ENCODE measurements around the gene MYRIP. TPM values are rescaled to one million over a fixed set of nuclear protein-coding genes. Genes with fewer than 3 reads are reported as not detected.

The MYRIP gene
- polyA plus RNA-seq, 1 of the 3 experiments (the other 2 are of a cell fraction): 1.2 TPM

DNA sequence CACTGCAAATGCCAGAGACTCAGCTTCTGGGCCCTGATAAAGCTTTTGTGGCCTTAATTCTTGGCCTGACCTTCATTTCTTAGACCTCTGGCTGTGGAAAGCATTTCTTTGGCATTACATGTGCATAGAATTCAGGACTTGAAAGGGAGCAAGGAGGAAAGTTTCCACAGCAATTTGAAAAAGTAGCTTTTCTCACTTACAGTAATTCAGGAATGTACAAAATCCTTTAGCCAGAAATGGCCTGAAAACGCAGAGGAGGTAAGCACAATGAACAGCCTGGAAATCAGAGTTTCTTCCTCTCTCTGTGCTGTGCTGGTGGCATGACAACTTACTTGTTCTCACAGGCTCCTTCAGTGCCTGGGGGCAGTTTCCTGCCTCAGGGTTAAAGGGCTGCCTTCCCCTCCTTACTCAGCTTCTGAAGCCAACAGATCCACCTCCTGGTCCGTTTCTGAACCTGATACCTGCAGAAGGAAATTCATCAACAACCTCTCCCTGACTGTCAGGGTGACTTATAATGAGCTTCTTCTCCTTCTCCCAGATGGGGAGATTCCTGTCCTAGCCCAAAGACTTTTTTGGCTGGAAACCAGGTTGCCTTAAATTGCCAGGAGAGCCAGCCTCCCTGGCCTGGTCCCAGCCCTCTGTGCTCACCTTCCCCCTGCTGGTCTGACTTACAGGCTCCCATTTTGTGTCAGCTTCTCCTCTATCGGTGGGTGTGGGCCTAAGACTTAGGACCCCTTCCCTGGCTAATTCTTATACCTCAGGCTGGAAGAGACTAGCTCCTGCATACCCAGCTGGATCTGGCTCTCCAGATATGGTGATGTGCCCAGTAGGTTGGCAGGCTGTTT is 102.3 kb downstream of the MYRIP start:
- H3K79me2 ChIP-seq (ENCODE audit: insufficient read depth): no peaks in the 10 kb centered on the region
- POLR2A ChIA-PET: no interaction called here
- no peak overlapping the region for H3K4me2 ChIP-seq
- TF ChIP-seq, protein P1, sequence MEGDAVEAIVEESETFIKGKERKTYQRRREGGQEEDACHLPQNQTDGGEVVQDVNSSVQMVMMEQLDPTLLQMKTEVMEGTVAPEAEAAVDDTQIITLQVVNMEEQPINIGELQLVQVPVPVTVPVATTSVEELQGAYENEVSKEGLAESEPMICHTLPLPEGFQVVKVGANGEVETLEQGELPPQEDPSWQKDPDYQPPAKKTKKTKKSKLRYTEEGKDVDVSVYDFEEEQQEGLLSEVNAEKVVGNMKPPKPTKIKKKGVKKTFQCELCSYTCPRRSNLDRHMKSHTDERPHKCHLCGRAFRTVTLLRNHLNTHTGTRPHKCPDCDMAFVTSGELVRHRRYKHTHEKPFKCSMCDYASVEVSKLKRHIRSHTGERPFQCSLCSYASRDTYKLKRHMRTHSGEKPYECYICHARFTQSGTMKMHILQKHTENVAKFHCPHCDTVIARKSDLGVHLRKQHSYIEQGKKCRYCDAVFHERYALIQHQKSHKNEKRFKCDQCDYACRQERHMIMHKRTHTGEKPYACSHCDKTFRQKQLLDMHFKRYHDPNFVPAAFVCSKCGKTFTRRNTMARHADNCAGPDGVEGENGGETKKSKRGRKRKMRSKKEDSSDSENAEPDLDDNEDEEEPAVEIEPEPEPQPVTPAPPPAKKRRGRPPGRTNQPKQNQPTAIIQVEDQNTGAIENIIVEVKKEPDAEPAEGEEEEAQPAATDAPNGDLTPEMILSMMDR (IDR thresholded peaks at IDR 0.05): peak; percentile 13; the same call in 1 of the 2 replicates
- no peak for TF ChIP-seq EP300 (IDR thresholded peaks at IDR 0.05; ENCODE audit: borderline replicate concordance in 1 of 2, low read depth in 1 of 2, low read length in 1 of 2)
- no peaks in the 10 kb centered on the region for H3K36me3 ChIP-seq (replicated peaks in 1 of 2; ENCODE audit: control insufficient read depth in 1 of 2, insufficient read depth in 2 of 2, low read length in 1 of 2)
- no peaks in the 10 kb centered on the region for H3K27me3 ChIP-seq (ENCODE audit: insufficient read depth)
- H3K9me2 ChIP-seq: no peaks in the 10 kb centered on the region
- DNase-seq: no peak
- H3K27ac ChIP-seq (ENCODE audit: low read depth in 2 of 2, low read length in 1 of 2): peak overlapping the region; percentile 16 to 19; a peak in 2 of 4 replicates
- 53% methylated on average over 3 of the region's 3 CpGs for WGBS (ENCODE audit: low lambda C conversion rate)
- no peak overlapping the region for H3K4me3 ChIP-seq (ENCODE audit: low read depth in 2 of 2, low read length in 1 of 2)
- H3F3A ChIP-seq (replicated peaks; ENCODE audit: insufficient read depth): peaks cover 22% of the 10 kb centered on the region
- no peaks in the 10 kb centered on the region for H4K20me1 ChIP-seq (ENCODE audit: insufficient read depth)
- H3K9ac ChIP-seq: no peak overlapping the region
- H3K4me1 ChIP-seq (ENCODE audit: control insufficient read depth in 1 of 2, insufficient read depth in 2 of 2, low read depth in 1 of 2, low read length in 1 of 2): peaks cover 11 to 48% of the 10 kb centered on the region in 2 experiments
- peak overlapping the region; percentile 66; the same call in 1 of the 2 replicates for H2AFZ ChIP-seq (ENCODE audit: low read depth)
- CTCF ChIA-PET: interaction anchor here (1.5 kb wide), 1 partner anchor 187 kb away, joined by 3 read pairs; no protein-coding TSS in a partner anchor
- no peaks in the 10 kb centered on the region for H3K9me3 ChIP-seq

DNA sequence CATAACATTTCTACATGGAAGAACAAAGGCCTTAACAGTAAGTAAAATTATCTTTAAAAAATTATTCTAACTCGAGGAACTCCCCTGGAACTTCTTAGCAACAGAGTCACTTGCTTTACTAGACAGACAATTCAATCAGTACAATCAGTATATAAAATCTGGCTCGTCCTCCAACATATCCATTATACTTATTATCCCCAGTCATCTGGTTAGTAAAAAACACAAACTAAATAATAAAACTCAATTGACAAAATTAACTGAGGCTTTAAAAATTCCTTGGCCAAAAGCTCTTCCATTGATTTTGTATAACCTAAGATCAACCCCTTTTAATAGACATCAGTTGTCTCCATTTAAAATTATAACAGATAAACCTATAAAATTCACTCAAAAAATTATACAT is 105.6 kb downstream of the MYRIP start:
- H4K20me1 ChIP-seq (ENCODE audit: insufficient read depth): no peaks in the 10 kb centered on the region
- peak; percentile 11 for DNase-seq
- 31% methylated on average over 2 of the region's 2 CpGs for WGBS (ENCODE audit: low lambda C conversion rate)
- ChIA-PET CTCF (interaction anchor here (3.1 kb wide), 1 partner anchor 264 kb away, joined by 8 read pairs; no protein-coding TSS in a partner anchor), POLR2A (no interaction called here)
- no peaks in the 10 kb centered on the region for H3K9me3 ChIP-seq
- no peaks in the 10 kb centered on the region for H3K36me3 ChIP-seq (replicated peaks in 1 of 2; ENCODE audit: control insufficient read depth in 1 of 2, insufficient read depth in 2 of 2, low read length in 1 of 2)
- H3K4me1 ChIP-seq (ENCODE audit: control insufficient read depth in 1 of 2, insufficient read depth in 2 of 2, low read depth in 1 of 2, low read length in 1 of 2): peaks cover 11 to 30% of the 10 kb centered on the region in 2 experiments; a peak in 3 of 4 replicates
- H3K4me3 ChIP-seq (ENCODE audit: low read depth in 2 of 2, low read length in 1 of 2): no peak overlapping the region
- no peaks in the 10 kb centered on the region for H3K9me2 ChIP-seq
- H3K9ac ChIP-seq: no peak overlapping the region
- H3K27ac ChIP-seq (ENCODE audit: low read depth in 2 of 2, low read length in 1 of 2): peak overlapping the region in 1 of 2 experiments; percentile 85; a peak in 2 of 4 replicates
- H3F3A ChIP-seq (replicated peaks; ENCODE audit: insufficient read depth): peaks cover 34% of the 10 kb centered on the region
- H3K27me3 ChIP-seq (ENCODE audit: insufficient read depth): no peaks in the 10 kb centered on the region
- no peak for TF ChIP-seq MXI1 (IDR thresholded peaks at IDR 0.05; ENCODE audit: low read depth, low read length)
- TF ChIP-seq GATA2 (CRISPR knock-in tag; IDR thresholded peaks at IDR 0.05): 0 out of 2 replicates have a peak, but pooled peaks have one; percentile 18
- peak in 1 of 2 experiments; percentile 65; a peak in 2 of 4 replicates for TF ChIP-seq EP300 (IDR thresholded peaks at IDR 0.05; ENCODE audit: borderline replicate concordance in 1 of 2, low read depth in 1 of 2, low read length in 1 of 2)
- TF ChIP-seq RCOR1 (IDR thresholded peaks at IDR 0.05; ENCODE audit: low read length): 0 out of 2 replicates have a peak, but pooled peaks have one; percentile 32
- no peak overlapping the region for H3K4me2 ChIP-seq
- no peaks in the 10 kb centered on the region for H3K79me2 ChIP-seq (ENCODE audit: insufficient read depth)
- H2AFZ ChIP-seq (ENCODE audit: low read depth): no peak overlapping the region

All from SK-N-SH (cell line).